RPMI7951 (cell line): ENCODE measurements around the gene DMTF1. TPM values are rescaled to one million over a fixed set of nuclear protein-coding genes. Genes with fewer than 3 reads are reported as not detected.
"Not testable (repeated sequence)": the region's sequence is repeated elsewhere in the genome, so short reads cannot be mapped to it uniquely, and the experiment has no call there.

ENCODE experiments used
- DNase-seq: peaks from one replicate; pipeline ENCODE4 v3.0.0-alpha.2; 2012; ENCODE audit warnings: low read depth
- total RNA-seq: library from RNA; depleted of rRNA; stranded (reverse); fragments of >200 nt; shearing (Covaris generic); gene quantifications from 2 replicates; pipeline ENCODE4 v1.2.3, GENCODE V29; 2014; rRNA removed

DMTF1 gene, protein sequence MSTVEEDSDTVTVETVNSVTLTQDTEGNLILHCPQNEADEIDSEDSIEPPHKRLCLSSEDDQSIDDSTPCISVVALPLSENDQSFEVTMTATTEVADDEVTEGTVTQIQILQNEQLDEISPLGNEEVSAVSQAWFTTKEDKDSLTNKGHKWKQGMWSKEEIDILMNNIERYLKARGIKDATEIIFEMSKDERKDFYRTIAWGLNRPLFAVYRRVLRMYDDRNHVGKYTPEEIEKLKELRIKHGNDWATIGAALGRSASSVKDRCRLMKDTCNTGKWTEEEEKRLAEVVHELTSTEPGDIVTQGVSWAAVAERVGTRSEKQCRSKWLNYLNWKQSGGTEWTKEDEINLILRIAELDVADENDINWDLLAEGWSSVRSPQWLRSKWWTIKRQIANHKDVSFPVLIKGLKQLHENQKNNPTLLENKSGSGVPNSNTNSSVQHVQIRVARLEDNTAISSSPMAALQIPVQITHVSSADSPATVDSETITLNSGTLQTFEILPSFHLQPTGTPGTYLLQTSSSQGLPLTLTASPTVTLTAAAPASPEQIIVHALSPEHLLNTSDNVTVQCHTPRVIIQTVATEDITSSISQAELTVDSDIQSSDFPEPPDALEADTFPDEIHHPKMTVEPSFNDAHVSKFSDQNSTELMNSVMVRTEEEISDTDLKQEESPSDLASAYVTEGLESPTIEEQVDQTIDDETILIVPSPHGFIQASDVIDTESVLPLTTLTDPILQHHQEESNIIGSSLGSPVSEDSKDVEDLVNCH
- total RNA-seq: 25.9 and 53.5 TPM in 2 replicates

DNA sequence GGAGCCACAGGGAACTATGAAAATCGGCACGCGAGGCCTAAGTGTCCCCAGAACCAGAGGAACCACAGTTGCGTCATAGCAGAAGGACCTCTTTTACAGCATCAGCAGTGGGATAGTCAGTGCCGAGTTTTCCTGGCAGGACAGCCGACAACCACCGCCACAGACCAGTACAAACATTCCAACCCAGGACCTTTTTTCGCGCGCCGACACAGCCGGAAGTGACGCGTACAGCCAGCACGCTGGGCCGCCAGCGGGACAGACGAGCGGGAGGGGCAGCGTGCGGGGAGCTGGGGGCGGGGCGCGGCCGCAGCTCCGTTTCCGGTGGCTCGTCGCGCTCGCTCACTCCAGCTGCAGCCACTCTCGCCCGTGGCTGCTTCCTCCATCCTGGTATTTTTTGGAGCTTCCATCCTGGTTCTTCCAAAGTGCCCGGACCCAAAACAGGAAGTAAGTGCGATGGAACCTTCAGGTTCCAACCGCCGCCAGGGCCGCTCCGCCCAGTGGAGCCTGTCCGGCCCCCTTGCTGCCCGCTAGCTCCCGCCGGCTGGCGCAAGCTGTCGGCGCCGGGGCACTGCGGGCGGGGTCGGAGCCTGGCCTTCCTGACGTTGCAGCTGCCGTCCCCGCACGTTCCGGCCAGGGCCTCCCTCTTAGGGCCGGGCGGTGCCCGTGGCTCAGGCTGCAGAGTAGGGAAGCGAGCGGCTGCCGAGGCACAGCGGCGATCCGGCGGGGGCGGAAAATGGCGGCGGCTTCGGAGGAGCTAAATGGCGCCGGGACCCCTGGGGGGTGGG, at the start of gene DMTF1:
Gene DMTF1 (plus strand): TSS at position 342 of the 785 bp plus-strand sequence. CDS start 12,489 bp downstream, outside the sequence.
- peak; percentile 97 for DNase-seq

DNA sequence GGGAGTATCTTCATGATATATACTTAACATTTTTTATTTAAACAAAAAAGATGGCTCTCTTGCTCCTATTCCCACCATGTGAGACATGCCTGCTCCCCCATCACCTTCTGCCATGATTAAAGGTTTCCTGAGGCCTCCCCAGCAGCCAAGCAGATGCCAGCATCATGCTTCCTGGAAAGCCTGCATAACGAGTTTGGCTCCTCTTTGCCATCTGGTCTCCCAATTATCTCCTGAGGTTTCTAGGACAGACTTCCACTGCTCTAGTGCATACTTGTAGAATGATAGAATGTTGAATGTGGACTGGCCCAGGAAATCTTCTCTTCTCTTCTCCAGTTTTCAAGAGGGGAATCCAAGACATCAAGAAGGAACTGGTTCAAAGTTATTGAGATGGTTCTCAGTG, 46.9 kb upstream of the DMTF1 start:
- no peak for DNase-seq

DNA sequence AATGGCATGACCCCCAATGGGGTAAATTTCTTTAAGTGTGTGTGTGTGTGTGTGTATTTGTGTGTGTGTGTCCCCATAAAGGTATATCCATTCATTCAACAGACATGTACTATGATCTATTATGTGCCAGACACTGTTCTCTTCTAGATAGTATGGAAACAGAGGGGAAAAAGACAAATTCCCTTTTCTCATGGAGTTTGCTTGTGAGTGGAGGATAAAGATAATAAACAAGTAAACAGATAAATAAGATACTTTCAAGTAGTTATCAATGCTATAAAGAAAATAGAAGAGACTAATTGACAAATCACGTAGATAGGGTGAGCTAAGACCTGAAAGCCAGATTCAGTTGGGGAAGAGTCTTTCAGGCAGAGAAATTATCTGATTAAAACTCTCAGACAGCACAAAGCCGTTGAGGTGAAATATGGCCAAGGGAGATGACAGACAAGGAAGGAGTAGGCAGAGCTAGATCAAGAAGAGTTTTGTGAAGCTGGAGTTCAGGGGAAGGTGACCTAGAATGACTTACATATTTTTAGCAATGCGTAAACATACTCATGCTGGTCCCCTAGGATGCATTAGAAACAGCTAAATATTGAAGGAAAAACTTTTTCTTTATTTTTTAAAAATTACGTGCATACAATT, 45.2 kb upstream of the DMTF1 start:
- DNase-seq: no peak

DNA sequence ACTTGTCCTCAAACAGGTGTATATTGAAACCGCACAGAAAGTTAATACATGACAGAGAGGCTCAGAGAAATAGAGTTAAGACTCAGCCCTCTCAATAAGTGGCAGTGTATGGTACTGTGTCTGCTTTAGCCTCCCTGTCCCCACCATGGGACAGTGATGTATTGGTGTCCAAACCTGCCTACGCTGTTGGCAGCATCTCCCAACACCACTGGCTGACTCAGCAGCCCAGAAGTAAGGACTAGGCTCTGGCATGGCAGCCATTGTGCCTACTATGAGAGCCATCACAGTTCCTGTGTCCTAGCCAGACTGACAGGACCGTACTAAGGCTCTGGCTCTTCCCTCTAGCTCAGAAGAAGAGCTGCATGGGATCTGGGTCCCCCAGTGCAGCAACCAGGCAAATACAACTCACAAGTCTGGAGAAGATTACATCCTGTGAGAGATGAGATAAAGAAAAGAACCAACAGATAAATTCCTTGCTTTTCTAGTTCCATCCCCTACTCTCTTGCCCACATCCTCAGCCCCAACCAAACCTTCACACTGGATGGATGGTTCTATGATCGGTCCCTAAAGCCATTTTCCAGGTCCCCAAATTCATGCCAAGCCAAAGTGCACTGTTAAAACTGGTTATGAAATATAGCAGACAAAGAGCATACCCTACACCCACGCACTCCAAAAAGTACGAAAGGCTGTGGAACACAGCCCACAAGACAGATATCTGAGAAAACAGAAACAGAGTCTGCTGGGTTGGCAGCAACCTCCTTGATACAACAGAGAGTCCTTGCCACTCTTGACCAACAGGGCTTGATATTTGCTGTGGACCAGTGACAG, 44.1 kb upstream of the DMTF1 start:
- no peak for DNase-seq

DNA sequence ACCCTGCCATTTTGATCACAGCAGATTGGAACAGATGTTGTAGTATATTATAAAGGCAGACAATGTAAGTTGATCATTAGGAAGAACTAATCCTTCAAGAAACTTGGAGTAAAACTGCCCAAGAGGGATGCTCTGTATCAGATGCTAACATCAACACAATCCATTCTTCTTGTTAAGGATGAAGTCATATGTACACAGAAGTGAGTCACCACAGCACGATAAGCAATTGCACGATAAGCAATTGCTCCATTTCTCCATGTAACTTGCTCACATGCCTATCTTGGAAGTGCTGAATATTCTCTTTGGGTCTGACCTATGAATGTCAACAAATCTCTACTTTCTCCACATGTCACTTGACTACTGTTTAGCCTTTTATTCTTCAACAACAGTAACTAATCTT, 41.5 kb upstream of the DMTF1 start:
- DNase-seq: peak; percentile 1

DNA sequence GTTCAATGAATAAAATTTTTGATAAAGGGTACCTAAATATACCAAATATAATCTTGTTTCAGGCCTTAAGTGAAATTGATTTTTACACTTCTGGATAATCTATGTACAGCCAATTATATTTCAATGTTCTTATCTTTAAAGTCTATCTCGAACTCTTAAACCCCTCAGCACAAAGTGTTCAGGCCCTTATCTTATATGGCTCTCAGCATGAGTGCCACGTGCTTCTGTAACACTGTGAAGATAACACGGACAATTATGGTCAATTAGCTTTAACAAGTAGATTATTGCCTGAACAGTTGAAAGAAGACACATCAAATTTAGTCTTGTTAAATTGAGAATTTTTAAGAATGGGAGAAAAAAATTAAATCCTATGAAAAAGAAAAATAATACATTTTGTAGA, 40.4 kb upstream of the DMTF1 start:
- DNase-seq: no peak

DNA sequence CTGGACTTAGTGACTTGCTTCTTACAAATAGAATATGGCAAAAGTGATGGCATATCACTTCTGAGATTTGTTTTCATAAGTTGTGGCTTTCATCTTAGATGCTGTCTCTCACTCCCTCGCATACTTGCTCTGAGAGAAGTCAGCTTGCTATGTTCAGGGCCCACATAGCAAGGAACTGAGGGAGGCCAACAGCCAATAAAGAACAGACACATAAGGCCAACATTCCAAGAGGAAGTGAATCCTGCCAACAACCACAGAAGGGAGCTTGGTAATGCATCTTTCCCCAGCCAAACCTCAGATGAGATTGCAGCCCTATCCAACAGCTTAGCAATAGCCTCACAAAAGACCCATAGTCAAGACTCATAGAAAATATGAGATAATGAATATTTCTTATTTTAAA, 39.2 kb upstream of the DMTF1 start:
- no peak for DNase-seq

DNA sequence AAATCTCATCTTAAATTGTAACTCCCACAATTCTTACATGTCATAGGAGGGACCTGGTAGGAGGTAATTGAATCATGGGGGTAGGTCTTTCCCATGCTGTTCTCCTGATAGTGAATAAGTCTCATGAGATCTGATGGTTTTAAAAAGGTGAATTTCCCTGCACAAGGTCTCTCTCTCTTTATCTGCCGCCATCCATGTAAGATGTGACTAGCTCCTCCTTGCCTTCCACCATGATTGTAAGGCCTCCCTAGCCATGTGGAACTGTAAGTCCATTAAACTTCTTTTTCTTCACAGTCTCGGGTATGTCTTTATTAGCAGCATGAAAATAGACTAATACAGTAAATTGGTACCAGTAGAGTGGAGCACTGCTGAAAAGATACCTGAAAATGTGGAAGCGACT, 38.3 kb upstream of the DMTF1 start:
- not testable (repeated sequence) for DNase-seq

DNA sequence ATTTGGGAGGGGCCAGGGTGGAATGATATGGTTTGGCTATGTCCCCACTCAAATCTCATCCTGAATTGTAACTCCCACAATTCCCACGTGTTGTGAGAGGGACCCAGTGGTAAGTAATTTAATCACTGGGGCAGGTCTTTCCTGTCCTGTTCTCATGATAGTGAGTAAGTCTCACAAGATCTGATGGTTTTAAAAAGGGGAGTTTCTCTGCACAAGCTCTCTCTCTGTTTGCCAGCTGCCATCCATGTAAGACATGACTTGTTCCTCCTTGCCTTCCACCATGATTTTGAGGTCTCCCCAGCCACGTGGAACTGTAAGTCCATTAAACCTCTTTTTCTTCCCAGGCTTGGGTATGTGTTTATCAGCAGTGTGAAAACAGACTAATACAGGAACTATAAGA, 36.5 kb upstream of the DMTF1 start:
- not testable (repeated sequence) for DNase-seq

DNA sequence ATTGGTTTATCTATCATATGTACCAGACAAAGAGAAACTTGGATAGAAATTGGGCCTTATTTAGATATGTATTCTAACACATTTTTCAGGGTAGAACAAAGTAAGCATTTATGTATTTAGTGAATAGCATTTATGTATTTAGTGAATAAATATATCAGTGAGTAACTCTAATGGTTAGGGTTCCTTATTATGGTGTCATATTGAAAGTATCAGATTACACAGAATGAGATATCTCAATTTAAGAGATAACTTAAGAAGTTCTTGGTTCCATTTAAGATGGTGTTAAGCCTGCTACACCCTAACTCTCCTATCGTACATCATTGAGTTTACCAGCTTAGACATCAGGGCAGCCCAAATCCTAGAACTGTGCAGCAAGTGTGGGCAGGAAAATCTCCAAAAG, 35.9 kb upstream of the DMTF1 start:
- no peak for DNase-seq

DNA sequence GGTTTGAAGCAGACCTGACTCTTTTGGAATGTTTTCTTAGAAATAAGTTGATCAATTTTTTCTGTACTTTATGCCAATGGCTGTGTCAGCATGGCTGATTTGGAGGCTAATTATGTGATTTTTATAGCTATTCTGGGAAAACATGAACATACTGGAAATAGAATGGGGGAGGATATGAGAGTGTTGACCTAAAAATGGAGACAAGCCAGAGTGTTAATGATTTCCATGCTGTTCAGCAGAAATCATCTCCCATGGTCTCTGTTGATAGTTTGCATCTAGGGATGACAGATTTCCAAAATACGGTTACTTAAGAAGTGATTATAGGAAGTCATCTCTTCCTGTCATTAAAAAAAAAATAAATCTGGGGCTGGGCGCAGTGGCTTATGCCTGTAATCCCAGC, 32.7 kb upstream of the DMTF1 start:
- DNase-seq: no peak

DNA sequence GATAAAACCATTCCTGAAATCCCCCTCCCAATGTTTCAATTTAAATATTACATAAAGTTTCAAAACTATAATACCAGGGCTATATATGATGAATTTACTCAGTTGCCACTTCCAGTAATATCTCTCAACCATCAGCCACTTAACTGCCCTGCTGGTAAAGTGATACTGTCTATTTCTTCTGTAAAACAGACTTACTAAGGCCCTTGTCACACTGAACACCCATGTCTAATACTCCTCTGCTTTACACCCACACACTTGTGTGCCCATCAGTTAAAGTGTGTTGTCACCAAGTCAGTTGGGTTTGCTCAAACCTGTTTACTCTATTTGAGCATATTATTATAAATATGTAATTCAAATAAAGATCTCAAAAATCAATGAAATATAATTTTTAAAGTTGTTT, 29.1 kb upstream of the DMTF1 start:
- DNase-seq: no peak

DNA sequence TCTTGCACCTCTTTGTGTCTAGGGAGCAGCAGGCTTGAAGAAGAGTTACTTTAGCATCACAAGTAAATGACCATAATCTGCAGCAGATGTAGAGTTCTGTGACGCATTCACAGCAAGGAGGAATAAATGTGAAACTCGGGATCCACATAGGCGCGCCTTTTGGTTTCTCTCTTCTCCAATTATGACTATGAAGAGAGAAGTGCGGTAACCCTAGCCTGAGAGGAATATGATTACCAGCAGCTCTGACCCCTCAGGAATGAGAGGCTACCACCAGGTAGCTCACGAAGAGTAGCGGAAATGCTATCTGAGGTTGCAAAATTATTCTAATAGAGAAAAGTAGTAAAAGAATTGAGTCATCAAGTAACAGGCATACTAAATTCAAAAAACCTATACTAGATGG, 25.2 kb upstream of the DMTF1 start:
- DNase-seq: no peak

DNA sequence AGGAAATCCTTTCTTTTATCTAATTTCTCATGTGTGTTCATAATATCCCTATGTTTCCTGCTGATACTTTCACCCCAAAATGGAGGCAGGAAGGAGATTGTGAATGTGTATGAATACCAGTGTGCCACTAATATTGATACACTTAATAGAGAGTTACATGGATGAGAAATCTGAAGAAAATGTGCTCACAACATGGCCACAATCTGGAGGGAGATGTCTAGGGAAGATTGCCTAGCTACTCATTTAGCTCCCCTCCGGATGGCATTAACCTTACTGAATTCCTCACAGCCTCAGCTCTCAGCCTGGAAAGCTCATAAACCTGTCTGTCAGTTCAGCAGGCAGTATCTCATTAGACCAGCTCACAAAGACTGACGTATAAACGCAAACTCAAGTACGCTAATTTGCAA, 23.4 kb upstream of the DMTF1 start:
- DNase-seq: no peak

DNA sequence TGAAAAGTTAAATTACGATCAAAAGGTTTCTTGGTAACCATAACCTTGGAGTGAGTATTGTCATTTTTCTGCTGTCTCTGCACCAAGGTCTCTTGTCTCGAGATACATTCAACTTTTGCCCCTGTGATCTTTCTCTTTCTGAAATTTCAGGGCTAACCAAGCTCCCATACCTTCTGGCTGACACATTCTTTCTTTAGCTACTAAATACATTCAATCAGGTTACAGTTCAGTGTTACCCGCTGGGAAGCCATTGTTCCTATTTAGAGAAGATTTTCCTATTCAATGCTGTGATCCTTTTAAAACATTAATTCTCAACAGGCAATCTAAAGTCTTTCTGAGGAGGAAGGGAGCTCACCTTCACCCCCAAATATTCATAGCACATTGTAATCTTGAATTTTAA, 22.9 kb upstream of the DMTF1 start:
- DNase-seq: no peak

DNA sequence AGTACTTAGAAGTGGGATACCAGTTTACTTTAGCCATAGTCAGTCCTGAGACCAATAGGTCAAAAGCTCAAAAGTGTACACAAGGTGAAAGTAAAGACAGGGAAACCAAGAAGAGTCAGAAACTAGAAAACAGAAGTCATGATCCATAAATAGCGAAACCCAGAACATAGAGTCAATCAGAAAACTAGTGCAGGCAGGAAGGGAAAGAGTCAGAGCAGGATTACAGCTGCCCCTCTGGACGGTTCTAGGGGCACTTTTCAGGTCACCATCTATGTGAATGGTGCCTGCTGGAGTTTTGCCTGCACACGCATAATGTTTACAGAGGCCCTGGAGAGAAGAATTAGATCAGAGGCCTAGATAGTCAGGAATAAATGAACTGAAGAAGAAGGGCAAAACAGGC, 22.4 kb upstream of the DMTF1 start:
- DNase-seq: no peak

DNA sequence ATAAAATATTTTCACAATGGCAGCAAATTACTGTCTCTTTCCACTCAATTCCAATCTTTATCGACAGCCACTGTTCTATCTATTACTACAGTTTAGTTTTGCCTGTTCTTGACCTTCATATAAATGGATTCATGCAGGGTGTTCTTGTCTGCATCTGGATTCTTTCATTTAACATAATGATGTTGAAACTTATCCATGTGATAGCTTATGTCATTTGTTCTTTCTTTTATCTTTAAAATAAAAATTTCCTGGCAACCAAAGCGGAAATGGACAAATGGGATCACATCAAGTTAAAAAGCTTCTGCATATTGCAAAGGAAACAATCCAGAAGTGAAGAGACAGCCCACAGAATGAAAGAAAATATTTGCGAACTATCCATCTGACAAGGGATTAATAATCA, 20.5 kb upstream of the DMTF1 start:
- DNase-seq: no peak

DNA sequence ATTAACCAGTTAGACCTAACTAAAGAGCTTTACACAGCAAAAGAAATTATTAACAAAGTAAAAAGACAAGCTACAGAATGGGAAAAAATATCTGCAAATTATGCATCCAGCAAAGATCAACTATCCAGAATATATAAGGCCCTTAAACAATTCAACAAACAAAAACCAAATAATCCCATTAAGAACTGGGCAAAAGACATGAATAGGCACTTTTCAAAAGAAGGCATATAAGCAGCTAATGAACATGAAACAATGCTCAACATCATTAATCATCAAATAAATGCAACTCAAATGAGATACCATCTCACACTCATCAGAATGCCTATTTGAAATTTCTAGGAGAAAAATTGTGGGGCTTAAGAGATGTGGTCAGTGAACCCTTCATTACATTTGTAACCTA, 15.0 kb upstream of the DMTF1 start:
- no peak for DNase-seq

DNA sequence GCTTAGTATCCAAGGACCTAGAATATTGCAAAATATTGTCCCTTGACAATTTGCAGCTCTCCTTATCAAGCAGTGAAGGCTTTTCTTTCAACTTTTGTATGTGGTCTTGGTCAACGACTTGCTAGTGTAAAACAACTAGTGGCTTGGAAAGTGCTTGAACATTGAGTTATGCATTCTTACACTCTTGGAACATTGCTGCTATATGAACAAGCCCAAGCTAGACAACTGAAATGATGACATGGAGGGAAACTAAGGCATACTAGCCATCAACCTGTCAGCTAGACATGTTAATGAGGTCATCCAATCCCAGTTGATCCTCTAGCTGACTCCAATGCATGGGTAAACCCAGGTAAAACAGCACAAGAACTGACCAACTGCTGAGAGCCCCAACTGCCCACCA, 12.7 kb upstream of the DMTF1 start:
- DNase-seq: no peak

DNA sequence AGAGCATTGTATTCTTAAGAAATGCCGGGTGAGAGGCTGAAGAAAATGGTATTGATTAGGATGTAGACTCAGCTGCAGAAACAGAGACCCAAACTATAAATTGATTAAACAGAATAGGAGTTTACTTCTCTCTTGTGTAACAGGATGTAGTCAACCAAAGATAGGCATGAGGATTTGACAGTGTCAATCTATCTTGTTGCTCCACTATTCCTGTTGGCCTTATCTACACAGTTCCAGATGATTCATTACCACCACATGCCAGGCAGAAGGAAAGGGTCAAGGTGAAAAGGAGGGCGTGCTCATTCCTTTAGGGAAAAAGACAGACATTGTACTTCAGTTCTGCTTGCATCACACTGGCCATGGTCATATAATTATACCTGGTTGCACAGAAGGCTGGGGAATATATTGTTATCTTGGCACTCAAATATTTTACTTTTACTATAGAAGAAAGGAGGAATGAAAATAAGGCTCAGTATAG, 11.9 kb upstream of the DMTF1 start:
- DNase-seq: no peak

DNA sequence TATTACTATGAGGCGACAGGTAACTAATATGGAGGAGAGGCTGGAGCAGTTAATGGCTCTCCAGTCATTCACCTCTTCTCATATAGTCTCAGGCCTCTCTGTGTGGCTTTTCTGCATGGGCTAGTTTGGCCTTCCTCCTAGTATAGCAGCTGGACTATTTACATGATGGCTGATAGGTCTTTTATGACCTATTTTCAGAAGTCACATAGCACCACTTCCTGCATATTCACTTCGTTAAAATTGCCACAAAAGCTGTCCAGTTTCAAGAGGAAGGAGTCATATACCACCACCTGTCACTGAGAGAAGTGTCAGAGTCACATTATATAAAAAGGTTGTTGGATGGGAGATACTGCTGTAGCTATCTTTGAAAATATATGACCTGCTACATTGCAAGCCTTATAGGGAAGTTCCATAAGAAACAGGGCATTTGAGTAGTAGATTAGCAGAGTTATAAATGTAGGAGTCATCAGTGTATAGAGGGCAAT, 8.0 kb upstream of the DMTF1 start:
- DNase-seq: no peak
